Measurements from ENCODE around the gene KRT86. TPM values are rescaled to one million over a fixed set of nuclear protein-coding genes. Genes with fewer than 3 reads are reported as not detected.

The KRT86 gene
- total and polyA plus RNA-seq, 2 experiments from 2014 or later = 0.35 TPM; not detected in 1

- Histone ChIP-seq H3K27me3 (peaks cover 100% of the 10 kb centered on the region), H3K27ac (no peak overlapping the region), H3K4me3 (no peak overlapping the region), H3K9me3 (ENCODE audit: low read depth) (no peaks in the 10 kb centered on the region), H3K4me1 (ENCODE audit: low read depth) (no peaks in the 10 kb centered on the region), H3K36me3 (no peaks in the 10 kb centered on the region)
- no peak for DNase-seq (ENCODE audit: low read depth in 1 of 2, low spot score in 1 of 2)
- no peak for TF ChIP-seq CTCF (IDR thresholded peaks at IDR 0.05; ENCODE audit: low read depth, low read length)
Observed at GRCh38 chr12:52252728-52253343, 21.6 kb upstream of the KRT86 start.

GRCh38 chr12:52253391-52254179, 20.9 kb upstream of the KRT86 start:
- Histone ChIP-seq H3K9me3 (ENCODE audit: low read depth) (no peaks in the 10 kb centered on the region), H3K36me3 (no peaks in the 10 kb centered on the region), H3K27ac (no peak overlapping the region), H3K27me3 (peaks cover 100% of the 10 kb centered on the region), H3K4me3 (no peak overlapping the region), H3K4me1 (ENCODE audit: low read depth) (no peaks in the 10 kb centered on the region)
- no peak for DNase-seq (ENCODE audit: low read depth in 1 of 2, low spot score in 1 of 2)
- TF ChIP-seq CTCF (IDR thresholded peaks at IDR 0.05; ENCODE audit: low read depth, low read length) = no peak

- DNase-seq (ENCODE audit: low read depth in 1 of 2, low spot score in 1 of 2) = no peak
- peaks cover 100% of the 10 kb centered on the region for H3K27me3 ChIP-seq
- H3K27ac ChIP-seq = no peak overlapping the region
- TF ChIP-seq CTCF (IDR thresholded peaks at IDR 0.05; ENCODE audit: low read depth, low read length) = no peak
- no peaks in the 10 kb centered on the region for H3K4me1 ChIP-seq (ENCODE audit: low read depth)
- no peaks in the 10 kb centered on the region for H3K36me3 ChIP-seq
- no peaks in the 10 kb centered on the region for H3K9me3 ChIP-seq (ENCODE audit: low read depth)
- no peak overlapping the region for H3K4me3 ChIP-seq
Observed at GRCh38 chr12:52254180-52254964, 20.1 kb upstream of the KRT86 start.

GRCh38 chr12:52254965-52255751, 19.3 kb upstream of the KRT86 start:
- Histone ChIP-seq H3K4me1 (ENCODE audit: low read depth) (no peaks in the 10 kb centered on the region), H3K4me3 (no peak overlapping the region), H3K9me3 (ENCODE audit: low read depth) (no peaks in the 10 kb centered on the region), H3K27me3 (peaks cover 100% of the 10 kb centered on the region), H3K27ac (no peak overlapping the region), H3K36me3 (no peaks in the 10 kb centered on the region)
- no peak for DNase-seq (ENCODE audit: low read depth in 1 of 2, low spot score in 1 of 2)
- no peak for TF ChIP-seq CTCF (IDR thresholded peaks at IDR 0.05; ENCODE audit: low read depth, low read length)

Measured in cardiac muscle cell (in vitro differentiated cells and primary cell).